ENCODE results near the gene ADAMTS17.

Gene ADAMTS17

DNA sequence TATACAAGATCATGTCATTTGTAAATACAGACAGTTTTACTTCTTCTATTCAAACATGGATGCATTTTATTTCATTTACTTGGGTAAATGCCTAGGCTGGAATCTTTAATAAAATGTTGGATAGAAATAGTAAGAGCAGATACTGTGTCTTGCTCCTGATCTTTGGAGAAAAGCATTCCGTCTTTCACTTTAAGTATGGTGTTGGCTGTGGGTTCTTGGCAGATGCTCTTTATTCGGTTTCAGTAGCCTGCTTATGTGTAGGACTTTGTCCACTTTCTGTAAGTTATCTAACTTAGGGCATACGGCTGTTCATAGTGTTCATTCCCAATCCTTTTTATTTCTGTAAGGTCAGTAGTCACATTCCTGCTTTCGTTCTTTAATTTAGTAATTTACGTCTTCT is 303.0 kb downstream of the ADAMTS17 start:
- DNase-seq, result no peak

DNA sequence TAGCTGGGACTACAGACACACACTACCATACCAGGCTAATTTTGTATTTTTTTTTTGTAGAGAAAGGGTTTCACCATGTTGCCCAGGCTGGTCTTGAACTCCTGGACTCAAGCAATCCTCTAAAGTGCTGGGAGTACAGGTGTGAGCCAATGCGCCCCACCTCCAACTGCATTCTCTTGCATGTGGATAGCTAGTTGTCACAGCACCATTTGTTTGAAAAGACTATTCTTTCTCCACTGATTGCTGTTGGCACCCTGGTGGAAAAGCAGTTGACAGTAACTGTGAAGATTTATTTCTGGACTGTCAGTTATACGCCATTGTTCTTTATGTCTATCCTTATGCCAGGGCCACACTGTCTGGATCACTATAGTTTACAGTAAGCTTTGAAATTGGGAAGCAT is 303.9 kb downstream of the ADAMTS17 start:
- no peak for DNase-seq

DNA sequence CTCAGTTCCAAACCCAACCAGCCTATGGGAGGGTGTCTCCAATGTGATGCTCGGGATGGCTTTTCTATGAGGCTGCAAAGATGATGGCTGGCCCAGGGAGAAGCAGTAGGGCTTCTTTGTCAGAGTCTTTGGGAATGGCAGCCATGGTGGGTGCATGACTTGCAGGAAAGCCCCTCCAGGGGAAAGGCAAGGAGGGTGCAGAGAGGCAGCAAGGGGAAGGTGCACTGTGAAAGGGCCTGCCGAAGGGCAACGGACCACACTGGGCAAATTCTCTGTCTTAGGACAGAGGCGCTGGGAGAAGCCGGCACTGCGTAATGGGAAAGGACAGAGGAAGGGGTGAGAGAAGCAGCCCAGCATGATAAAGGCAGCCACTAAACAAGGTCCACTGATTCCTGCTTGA is 305.8 kb downstream of the ADAMTS17 start:
- no peak for DNase-seq

DNA sequence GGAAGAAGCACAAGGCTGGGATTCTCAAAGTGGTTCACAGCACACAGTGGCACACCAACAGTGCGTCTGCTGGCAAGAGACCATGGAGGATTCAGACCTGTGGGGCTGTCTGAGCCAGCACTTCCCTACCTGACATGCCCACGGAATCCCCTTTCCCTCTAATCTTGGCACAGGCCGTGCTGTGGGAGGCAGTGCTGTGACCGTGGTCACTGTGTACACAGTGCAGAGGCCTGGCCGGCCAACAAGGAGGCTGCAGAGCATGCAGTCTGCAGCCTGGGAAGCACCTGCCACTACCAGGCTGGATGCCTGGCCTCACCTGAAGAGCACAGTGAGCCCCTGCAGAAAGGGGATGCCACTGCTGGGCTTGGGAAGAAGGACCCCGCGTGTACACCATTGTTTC is 307.6 kb downstream of the ADAMTS17 start:
- DNase-seq, result no peak

DNA sequence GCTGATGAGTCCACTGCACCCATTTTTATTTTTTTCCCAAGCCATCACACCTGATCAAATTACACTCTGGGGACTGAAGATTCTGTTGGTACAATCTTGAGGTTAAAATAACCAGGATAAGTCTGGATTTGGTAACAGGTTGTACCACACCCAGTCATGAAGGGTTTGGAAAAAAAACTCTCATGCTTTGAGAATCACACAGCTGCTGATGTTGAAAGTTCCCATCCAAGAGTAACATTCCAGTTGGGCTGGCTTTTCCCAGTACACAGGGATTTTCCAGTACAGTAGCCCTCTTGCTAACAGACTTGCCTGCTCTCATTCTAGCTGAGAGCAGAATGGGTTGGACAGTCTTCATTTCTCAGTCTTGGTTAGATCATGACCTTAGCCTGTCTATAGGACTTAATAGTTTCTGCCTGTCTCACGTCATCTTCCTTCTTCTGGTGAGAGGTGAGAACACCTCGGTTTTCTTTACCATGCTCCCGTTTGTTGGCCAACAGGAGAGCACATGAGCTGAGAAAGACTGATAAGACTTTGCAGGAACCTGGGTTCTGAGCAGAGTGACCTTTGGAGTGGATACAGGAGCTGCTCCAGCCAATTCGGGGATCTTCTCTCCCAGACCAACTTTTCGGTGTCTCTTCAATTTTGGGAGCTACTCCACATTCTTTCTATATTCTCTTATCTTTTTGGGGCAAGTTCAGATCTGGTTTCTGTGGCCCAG is 308.5 kb downstream of the ADAMTS17 start:
- DNase-seq, result no peak

DNA sequence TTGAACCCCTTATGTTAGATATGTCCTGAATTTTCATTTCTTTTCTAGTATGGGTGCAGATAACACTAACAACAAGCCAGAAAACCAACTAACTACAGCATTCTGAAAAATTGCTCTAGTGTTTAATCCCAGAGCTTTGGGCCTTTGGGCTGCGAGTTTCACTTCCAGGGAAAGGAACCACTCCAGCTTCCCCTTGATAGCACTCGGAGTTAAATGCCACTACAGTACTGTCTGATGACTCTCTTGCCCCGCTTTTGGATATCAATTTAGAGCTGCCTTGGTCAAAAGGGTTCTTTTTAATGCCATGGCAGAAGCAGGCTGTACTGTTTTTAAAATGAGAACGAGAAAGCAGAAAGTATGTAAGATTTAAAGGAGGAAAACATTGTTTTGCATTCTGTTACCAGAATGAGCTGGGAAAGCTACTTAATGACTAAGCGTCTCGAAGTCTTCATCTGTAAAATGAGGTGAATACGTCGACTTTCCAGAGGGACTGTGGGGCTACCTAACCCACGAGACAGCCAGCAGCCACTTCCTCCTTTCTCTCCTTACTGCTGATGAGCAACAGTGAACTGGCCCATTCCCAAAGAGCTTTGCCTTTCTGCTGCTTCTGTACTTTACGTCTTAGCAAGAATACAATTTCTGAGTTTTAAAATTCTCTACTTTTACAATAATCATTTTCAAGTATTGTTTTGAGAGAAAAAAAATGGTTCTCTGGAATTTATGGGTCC is 309.3 kb downstream of the ADAMTS17 start:
- no peak for DNase-seq

DNA sequence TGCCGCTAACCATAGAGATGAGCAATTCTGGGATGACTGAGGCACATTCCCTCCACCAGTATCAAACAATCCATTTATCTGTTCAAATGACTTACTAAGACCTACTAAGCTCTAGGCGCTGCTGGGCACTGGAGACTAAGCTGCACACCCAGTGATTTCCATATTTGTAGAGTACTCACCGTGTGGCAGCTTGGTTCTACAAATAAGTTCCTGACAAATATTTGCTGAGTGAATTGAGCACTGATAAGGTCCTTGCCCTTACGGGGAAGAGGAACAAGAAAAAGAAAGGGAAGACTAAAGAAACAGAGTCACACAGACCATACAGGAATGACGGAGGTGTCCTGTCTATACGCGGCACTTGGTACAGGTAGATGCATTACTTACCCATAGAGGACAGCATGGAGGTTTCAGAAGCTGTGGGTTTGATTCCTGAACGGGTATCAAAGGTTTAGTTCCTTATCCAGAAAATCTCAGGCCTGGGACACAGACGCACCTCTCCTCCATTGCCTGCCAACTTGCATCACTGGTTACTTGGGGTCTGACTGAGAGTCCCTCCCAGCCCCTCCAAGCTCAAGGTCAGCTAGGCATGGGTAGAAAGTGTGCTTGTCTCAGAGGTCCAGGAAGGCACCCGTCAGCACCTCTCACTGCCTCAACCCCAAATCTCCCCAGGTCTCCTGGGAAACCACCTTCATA is 310.0 kb downstream of the ADAMTS17 start:
- no peak for DNase-seq

DNA sequence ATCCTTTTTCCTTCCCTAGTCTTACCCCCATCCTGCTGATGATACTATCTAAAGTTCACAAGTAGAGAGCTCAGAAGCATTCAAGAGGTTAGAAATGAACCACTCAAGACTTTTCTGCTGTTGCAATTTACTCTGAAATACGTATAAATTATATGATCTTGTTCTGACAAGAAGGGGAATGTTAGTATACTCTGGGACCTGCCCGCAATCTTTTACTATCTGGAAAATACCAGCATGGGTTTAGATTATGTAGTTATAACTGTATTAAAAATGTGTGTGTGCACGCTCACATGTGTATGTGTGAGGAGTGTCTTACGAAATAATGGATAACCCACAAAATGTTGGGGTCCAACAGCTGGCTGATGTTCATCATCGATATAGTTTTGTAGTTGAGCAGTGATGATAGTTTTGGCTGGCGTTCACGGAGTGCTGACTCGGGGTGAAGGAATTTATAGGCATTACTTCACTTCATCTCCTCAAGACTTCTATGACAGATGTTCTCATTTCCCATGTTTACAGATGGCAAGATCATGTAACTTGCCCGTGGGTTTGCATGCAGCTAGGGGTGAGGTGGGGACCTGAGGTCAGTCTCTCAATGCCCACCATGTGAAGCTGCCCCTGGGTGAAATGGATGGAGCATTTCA is 311.1 kb downstream of the ADAMTS17 start:
- DNase-seq, result no peak

DNA sequence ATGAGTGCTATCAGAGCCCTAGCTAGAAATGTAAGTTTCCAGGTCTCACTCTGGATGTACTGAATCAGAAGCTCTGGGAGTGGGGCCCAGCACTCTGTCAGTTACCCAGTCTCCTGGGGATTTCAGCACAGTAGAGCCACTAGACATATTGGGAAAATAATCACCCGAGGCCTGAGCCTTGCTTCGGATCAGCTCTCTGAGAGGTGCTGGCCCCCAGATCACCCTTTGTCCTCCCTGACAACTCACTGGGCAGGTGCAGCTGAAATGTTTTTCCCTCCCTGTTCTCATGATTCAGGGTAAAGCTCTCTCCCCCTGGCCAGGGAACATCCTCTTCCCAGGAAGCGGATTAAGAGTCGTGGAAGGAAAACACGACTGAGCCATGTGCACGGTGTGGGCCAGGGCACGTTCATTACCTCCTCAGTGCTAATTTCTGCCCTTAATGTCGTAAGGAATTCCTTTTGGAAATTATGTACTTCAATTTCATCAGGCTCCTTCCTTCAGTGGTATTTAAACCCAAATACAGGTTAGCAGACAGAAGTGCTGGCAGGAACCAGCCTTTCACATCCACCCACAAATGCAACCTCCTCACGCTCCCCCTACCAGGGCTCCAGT is 311.8 kb downstream of the ADAMTS17 start:
- DNase-seq, result no peak

DNA sequence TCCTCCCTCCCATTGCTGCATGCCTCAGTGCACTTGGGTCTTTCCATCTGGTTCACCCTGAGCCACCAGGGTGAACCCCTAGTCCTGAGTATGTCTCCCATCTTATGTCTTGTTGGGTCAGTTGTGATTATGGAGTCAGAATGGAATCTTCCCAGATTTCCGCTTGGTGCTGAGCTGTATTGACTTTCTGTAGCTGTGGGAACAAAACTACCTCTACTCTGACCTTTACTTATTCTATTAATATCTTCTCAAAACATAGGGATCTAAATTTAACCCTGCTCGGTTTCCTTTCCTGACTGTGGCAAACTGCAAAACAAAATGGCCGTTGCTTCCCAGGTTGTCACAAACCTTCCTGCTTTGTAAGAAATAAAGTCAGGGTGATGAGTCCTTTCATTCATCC is 312.7 kb downstream of the ADAMTS17 start:
- no peak for DNase-seq

DNA sequence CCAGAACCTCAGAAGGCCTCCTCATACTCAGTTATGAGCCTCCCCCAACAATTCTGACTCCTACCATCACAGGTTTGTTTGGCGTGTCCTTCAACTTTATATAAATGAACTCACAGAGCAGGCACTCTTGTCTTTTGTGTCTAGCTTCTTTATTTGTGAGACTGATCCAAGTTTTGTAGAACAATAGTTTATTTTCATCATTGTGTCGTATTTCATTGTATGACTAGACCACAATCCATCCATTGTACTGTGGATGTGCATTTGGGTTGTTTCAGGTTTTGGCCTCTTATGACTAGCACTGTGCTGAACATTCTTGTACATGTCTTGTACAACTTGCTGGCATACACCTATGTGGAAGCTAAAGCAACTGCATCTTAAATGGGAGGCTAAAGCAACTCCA is 315.7 kb downstream of the ADAMTS17 start:
- DNase-seq, result no peak

DNA sequence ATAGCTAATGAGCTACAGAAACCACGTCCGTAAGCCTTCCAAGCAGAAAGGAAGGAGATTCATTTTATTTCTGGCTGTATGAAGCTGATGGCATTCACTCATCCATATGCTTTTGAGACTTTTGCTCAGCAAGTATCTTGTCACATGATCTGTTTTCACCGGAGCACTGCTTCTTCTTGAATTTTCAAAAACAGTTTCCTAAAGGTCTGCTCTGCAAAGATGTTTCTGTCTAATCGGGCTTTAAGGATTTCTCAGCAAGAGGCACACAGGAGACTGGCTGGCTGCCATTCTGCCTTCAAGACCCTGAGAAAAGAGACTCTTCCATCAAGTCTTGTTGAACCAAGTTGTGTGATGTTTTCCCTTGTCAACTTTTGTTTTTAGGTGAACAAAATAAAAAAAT is 319.0 kb downstream of the ADAMTS17 start:
- no peak for DNase-seq

DNA sequence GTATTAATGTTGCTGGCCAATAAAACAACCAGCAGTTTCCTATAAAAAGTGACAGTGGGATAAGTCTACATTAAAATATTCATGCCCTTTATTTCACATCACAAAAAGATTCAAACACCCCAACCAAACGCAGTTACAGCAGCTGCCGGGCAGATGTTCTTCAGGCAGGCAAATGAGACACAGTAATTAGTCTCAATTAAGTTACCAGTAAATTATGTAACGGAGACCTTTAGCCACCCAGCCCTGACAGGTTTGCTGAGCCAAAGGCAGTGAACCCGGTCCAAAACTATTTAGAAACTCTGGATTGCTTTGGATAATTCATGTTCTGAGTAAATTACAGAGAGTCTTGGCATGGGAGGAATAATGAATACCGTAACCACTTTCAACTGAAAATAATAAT is 319.4 kb downstream of the ADAMTS17 start:
- DNase-seq, result no peak

DNA sequence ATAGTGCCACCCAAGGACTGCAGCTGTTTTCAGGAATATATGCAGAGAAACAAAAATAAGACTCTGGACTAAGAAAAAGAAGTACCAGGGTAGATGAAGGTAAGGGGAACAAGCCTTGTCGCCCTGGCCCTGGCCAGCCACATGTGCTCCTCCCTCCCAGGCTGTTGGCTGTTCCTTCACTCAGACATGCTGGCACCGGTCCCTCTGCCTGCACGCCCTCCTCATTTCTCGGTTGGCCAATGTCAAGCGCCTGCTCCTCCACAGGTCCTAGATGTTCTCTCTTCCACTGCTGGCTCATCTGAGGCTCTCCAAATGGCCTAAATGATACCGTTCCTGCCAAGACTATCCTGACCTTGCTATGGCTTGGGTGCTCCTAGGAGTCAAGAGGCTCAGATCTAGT is 320.1 kb downstream of the ADAMTS17 start:
- DNase-seq, result no peak

DNA sequence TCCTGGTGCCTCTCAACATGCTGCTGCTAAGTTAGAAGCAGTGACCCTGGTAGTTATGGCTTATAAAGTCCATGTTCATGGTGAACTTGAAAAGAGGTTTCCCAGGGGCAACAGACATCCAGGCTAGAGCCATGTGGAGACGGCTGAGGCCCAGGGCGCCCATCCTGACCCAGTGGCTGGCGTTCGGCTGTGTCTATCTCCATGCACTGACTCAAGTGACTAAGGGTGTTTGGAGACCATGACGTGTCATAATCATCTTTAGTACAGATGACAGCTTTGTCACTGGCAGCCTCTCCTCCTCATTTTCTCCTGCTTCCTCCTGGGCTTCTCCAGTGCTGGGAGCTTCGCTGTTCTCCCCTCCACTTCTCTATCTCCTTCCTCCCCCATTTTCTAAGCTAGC is 321.2 kb downstream of the ADAMTS17 start:
- no peak for DNase-seq

DNA sequence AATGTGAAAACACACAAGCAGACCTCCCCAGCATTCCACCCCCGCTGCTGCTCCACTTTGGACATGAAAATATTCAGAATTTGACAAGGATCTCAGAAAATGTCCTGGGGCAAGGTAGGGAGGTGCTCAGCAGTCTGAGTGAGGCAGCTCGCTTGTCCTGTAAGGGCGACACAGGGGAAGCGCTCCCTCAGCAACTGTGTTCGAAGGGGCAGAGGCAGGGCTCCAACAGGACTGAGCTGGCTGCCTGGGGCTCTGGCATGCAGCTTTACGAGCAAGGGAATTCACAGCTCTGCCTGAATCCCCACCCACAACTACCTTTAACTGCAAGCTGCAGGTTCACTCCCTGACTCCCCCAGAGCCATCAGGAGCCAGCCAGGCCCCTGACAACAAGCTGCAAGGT is 321.6 kb downstream of the ADAMTS17 start:
- no peak for DNase-seq

DNA sequence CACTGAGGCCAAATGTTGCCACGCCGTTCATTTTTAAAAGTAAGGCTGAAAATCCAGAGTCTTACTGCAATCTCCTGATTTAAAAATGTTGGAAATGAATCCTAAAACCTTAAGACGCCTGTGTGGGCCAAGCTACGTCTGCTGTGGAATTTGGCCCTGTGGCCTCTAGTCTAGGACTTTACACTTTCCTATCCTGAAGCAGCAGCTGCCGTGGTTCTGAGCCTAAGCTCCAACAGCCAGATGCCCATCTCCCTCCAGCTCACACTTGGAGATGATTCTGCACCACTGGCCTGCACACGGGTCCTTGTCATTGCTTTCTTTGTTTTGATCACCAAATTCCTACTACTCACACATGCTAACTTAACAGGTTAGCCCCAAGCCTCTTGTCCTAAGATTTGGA is 322.2 kb downstream of the ADAMTS17 start:
- no peak for DNase-seq

DNA sequence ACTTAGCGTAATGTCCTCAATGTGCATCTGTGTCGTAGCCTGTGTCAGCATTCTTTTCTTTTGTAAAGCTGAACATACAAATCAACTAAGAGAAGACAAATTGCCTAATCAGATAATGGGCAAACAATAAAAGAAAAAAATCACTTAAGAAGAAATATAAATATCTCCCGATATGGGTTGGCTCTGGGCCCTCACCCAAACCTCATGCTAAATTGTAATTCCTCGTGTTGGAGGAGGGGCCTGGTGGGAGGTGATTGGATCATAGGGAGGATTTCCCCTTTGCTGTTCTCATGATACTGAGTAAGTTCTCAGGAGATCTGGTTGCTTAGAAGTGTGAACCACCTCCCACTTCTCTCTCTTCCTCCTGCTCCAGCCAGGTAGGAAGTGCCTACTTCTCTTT is 323.6 kb downstream of the ADAMTS17 start:
- DNase-seq, result no peak

DNA sequence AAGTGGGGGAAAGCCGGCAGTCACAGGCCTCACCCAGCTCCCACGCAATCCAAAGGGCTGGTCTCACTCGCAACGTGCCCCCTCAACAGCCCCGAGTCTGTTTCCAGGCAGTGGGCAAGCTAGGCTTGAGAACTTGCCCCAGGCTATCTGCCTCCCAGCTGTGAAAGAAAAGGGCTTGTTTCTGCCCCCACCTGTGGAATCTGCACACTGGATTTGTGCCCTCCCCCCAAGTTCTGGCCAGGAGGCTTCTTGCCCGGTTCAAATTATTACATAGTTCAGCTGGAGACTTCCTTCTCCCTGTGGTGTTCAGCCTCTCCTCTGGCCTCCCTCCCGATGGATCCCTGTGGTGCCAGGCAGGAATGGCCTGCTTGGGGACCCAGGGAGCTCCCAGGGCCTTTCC is 324.6 kb downstream of the ADAMTS17 start:
- no peak for DNase-seq

DNA sequence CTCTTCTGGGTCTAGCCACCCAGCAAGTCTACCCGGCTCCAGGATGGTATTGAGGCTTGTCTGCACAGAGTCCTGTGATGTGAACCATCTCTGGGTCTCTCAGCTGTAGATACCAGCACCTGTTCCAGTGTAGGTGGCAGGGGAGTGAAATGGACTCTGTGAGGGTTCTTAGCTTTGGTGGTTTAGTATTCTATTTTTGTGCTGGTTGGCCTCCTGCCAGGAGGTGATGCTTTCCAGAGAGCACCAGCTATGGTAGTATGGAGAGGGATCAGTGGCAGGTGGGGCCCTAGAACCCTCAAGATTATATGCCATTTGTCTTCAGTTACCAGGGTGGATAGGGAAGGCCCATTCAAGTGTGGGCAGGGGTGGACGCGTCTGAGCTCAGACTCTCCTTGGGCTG is 325.1 kb downstream of the ADAMTS17 start:
- DNase-seq, result no peak

DNA sequence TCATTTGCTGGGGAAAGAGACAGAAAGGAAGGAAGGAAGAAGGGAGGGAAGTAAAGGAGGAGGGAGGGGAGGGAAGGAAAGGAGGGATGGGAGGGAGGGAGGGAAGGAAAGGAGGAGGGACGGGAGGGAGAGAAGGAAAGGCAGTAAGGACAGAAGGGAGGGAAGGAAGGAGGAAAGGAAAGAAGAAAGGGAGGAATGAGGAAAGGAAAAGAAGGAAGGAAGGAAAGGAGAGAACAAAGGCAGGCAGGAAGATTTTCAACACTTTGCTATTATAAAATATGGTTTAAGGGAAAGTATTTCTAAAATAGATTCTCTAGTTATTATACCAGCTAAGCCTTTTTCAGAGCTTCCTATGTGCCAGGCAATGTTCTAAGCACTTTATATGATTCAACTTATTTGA is 330.5 kb downstream of the ADAMTS17 start:
- no peak for DNase-seq

DNA sequence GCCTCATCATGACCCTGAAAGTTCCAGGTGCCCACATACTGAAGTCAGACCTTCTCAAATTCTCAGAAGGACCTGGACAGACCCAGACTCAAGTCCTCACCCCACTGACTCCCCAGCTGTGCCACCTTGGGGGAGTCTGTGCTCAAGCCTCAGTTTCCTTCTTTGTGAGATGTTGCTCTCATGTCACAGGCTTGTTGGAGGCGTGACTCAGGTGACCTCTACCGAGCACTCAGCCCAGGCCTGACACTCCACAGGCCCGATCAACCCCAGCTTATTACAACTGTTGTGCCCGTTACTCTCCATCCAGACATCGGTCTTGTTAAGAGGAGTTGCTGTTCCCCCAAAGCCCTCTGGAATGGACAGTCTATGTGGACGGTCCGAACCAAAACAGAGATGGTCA is 332.4 kb downstream of the ADAMTS17 start:
- no peak for DNase-seq

DNA sequence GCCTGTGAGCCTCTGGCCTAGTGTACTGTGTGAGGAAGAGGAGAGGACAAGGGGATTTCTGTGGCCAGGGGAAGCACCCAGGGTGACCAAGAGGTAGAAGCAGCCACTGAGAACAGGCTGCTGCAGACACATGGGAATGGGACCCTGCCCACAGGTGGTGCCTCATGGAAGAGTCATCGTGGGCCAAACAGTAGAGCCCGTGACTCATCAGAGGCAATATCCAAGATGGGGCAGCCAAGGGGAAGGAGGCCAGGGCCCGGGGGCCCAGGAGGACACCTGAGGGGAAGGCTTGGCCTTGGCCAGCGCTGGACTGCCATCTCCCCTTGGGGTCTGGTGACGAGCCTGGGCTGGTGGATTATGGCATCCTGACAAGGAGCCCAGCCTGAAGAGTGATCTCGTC is 333.5 kb downstream of the ADAMTS17 start:
- DNase-seq, result no peak

Data from SW 1271 (cell line).